ENCODE results near the gene PLCH2. TPM values are rescaled to one million over a fixed set of nuclear protein-coding genes. Genes with fewer than 3 reads are reported as not detected.

Gene PLCH2
- total and polyA plus RNA-seq, 2 of the 13 experiments (the other 11 are each of a cell fraction or from before 2014, with no cell fraction given), result 0.15 to 0.67 TPM

- TF ChIP-seq KLF6 (CRISPR knock-in tag; IDR thresholded peaks at IDR 0.05) (no peak), DMAP1 (CRISPR knock-in tag; IDR thresholded peaks at IDR 0.05) (peak; percentile 39; the same call in 1 of the 2 replicates), ZSCAN25 (CRISPR knock-in tag; IDR thresholded peaks at IDR 0.05) (peak; percentile 69)
- peak overlapping the region; percentile 4 to 65 (median 37); a peak in 4 of 6 replicates for H3K4me3 ChIP-seq (replicated peaks in 1 of 3; ENCODE audit: insufficient read depth in 1 of 3, low read depth in 2 of 3, low read length in 3 of 3)
- peaks cover 23% of the 10 kb centered on the region for H4K20me1 ChIP-seq (ENCODE audit: insufficient read depth, low read length)
- FAIRE-seq, result no peak
- DNase-seq (ENCODE audit: low spot score), result no peak
- 0 out of 5 replicates have a peak, but pooled peaks cover 0 to 1% of the 10 kb centered on the region in 2 experiments for H3K36me3 ChIP-seq (replicated peaks in 1 of 2; ENCODE audit: control insufficient read depth in 1 of 2, insufficient read depth in 2 of 2, low read length in 2 of 2)
- H3K9ac ChIP-seq (ENCODE audit: insufficient read depth, low read depth, low read length), result no peak overlapping the region
- WGBS (ENCODE audit: low lambda C conversion rate), result 0% methylated on average over 6 of the region's 10 CpGs
- intact Hi-C loops (cut with micrococcal nuclease; ENCODE audit: unreplicated experiment) (no loop called here), in situ Hi-C loops (cut with HindIII; ENCODE audit: extremely low pct_ligation_motif_present, low pct_unique_long_range_greater_than_20kb) (no loop called here)
- peaks cover 14 to 61% of the 10 kb centered on the region in 2 experiments for H3K27me3 ChIP-seq (ENCODE audit: control insufficient read depth in 1 of 2, insufficient read depth in 2 of 2, low read length in 2 of 2)
- no peak for ATAC-seq
- ChIA-PET CTCF (ENCODE audit: low intra/inter-chr PET ratio, low total read pairs) (interaction anchor here (1.9 kb wide), 1 partner anchor 20 kb away, joined by 9 read pairs; no protein-coding TSS in a partner anchor), POLR2A (interaction anchor here (1.2 to 3.9 kb wide), 3 partner anchors 17 to 116 kb away, joined by 3 to 38 read pairs (median 4); no protein-coding TSS in a partner anchor)
- H3K79me2 ChIP-seq (ENCODE audit: insufficient read depth, low read length), result peaks cover 24% of the 10 kb centered on the region
- H3K4me2 ChIP-seq (ENCODE audit: low read depth, low read length), result peak overlapping the region; percentile 87
- H3K27ac ChIP-seq (ENCODE audit: extremely low read length, insufficient read depth, low read length), result no peak overlapping the region
- BruUV-seq (replicated peaks), result no TSS peak
- no peak overlapping the region for H2AFZ ChIP-seq (ENCODE audit: low read length)
- H3K9me3 ChIP-seq (ENCODE audit: low read length), result no peaks in the 10 kb centered on the region
- H3K4me1 ChIP-seq (ENCODE audit: insufficient read depth, low read length), result peaks cover 49% of the 10 kb centered on the region
These were observed 52.5 kb downstream of the PLCH2 start for GRCh38 chr1:2528611-2528965.

GRCh38 chr1:2528966-2529783, 53.1 kb downstream of the PLCH2 start:
- in situ Hi-C loops (cut with HindIII; ENCODE audit: extremely low pct_ligation_motif_present, low pct_unique_long_range_greater_than_20kb), result no loop called here
- FAIRE-seq, result no peak
- TF ChIP-seq MTF2 (CRISPR knock-in tag; IDR thresholded peaks at IDR 0.05; ENCODE audit: borderline replicate concordance) (peak; percentile 85; the same call in 1 of the 2 replicates), CTCF (CRISPR knock-in tag; IDR thresholded peaks at IDR 0.05) (peak; percentile 50), YEATS4 (CRISPR knock-in tag; IDR thresholded peaks at IDR 0.05; ENCODE audit: borderline replicate concordance) (0 out of 2 replicates have a peak, but pooled peaks have one; percentile 12), SATB2 (CRISPR knock-in tag; IDR thresholded peaks at IDR 0.05) (no peak), ZNF800 (CRISPR knock-in tag; IDR thresholded peaks at IDR 0.05) (peak; percentile 61; the same call in 1 of the 2 replicates), HINFP (CRISPR knock-in tag; IDR thresholded peaks at IDR 0.05; ENCODE audit: low read depth) (0 out of 2 replicates have a peak, but pooled peaks have one; percentile 35), JUNB (CRISPR knock-in tag; IDR thresholded peaks at IDR 0.05; ENCODE audit: borderline replicate concordance) (no peak)

More at GRCh38 chr1:2528966-2529783, 53.1 kb downstream of the PLCH2 start:
- H4K20me1 ChIP-seq (ENCODE audit: insufficient read depth, low read length), result peaks cover 18% of the 10 kb centered on the region
- H3K79me2 ChIP-seq (ENCODE audit: insufficient read depth, low read length), result peaks cover 18% of the 10 kb centered on the region
- peaks cover 17 to 66% of the 10 kb centered on the region in 2 experiments for H3K27me3 ChIP-seq (ENCODE audit: control insufficient read depth in 1 of 2, insufficient read depth in 2 of 2, low read length in 2 of 2)
- no peak overlapping the region for H2AFZ ChIP-seq (ENCODE audit: low read length)
- ChIA-PET POLR2A (interaction anchor here (1.1 to 1.4 kb wide), 3 partner anchors 15 to 116 kb away, joined by 3 to 4 read pairs (median 3); no protein-coding TSS in a partner anchor), CTCF (ENCODE audit: low intra/inter-chr PET ratio, low total read pairs) (interaction anchor here (1.9 kb wide), 1 partner anchor 19 kb away, joined by 9 read pairs; no protein-coding TSS in a partner anchor)
- no peaks in the 10 kb centered on the region for H3K9me3 ChIP-seq (ENCODE audit: low read length)
- peak overlapping the region; percentile 37 to 65 (median 46); a peak in 5 of 6 replicates for H3K4me3 ChIP-seq (replicated peaks in 1 of 3; ENCODE audit: insufficient read depth in 1 of 3, low read depth in 2 of 3, low read length in 3 of 3)
- no peak for DNase-seq (ENCODE audit: low spot score)
- no TSS peak for BruUV-seq (replicated peaks)
- no peaks in the 10 kb centered on the region for H3K36me3 ChIP-seq (replicated peaks in 1 of 2; ENCODE audit: control insufficient read depth in 1 of 2, insufficient read depth in 2 of 2, low read length in 2 of 2)
- WGBS (ENCODE audit: low lambda C conversion rate), result 4% methylated on average over 18 of the region's 84 CpGs
- peaks cover 43% of the 10 kb centered on the region for H3K4me1 ChIP-seq (ENCODE audit: insufficient read depth, low read length)
- no peak overlapping the region for H3K27ac ChIP-seq (ENCODE audit: extremely low read length, insufficient read depth, low read length)
- peak overlapping the region; percentile 87 for H3K4me2 ChIP-seq (ENCODE audit: low read depth, low read length)
- no peak overlapping the region for H3K9ac ChIP-seq (ENCODE audit: insufficient read depth, low read depth, low read length)
- intact Hi-C loops (cut with micrococcal nuclease; ENCODE audit: unreplicated experiment), result no loop called here
- ATAC-seq, result peak; percentile 38

Data from HepG2 (cell line).